ENCODE data around the gene LTO1.
"Not testable (repeated sequence)": the region's sequence is repeated elsewhere in the genome, so short reads cannot be mapped to it uniquely, and the experiment has no call there.

Gene LTO1

DNA sequence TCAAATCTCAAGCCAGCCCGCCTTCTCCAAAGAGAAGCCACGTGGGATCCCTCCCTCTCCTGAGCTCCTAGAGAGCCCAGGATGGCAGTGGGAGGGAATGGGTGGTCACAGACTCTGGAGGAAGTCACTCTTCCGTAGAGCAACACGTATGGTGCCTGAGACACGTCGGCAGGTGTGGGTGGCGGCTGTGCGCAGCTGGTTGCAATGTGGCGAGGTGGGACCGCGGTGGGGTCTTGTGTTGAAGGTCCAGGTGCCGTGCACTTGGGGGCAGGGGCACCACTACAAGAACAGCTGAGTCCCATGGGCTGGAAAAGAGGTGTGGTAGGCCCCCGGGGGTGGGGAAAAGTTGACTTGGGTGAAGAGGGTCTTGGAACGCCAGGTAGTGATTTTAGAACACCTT lies 47.6 kb downstream of the LTO1 start:
- Histone ChIP-seq H4K91ac (ENCODE audit: low read depth, low read length) (no peak overlapping the region), H2AFZ (ENCODE audit: insufficient read depth, low read length, poor library complexity) (no peak overlapping the region), H3K14ac (ENCODE audit: low read length) (no peak overlapping the region), H3K18ac (ENCODE audit: low read length) (no peak overlapping the region), H3K4me2 (ENCODE audit: low read length) (no peak overlapping the region), H3K4ac (ENCODE audit: low read depth, low read length) (no peak overlapping the region), H2BK5ac (ENCODE audit: low read depth, low read length, poor library complexity) (no peak overlapping the region), H3K27me3 (ENCODE audit: insufficient read depth, low read length) (no peaks in the 10 kb centered on the region), H3K4me3 (ENCODE audit: low read depth, low read length) (no peak overlapping the region), H3K4me1 (ENCODE audit: control insufficient read depth in 1 of 2, insufficient read depth in 2 of 2, low read length in 2 of 2) (no peaks in the 10 kb centered on the region), H3K23ac (ENCODE audit: low read length) (no peak overlapping the region), H2BK120ac (ENCODE audit: insufficient read depth, low read length, poor library complexity) (no peak overlapping the region), H3K36me3 (ENCODE audit: control insufficient read depth in 1 of 2, insufficient read depth in 2 of 2, low read length in 2 of 2) (no peaks in the 10 kb centered on the region), H3K79me1 (ENCODE audit: low read length) (no peaks in the 10 kb centered on the region), H2BK12ac (ENCODE audit: low read length) (no peak overlapping the region), H3K27ac (ENCODE audit: low read depth, low read length) (no peak overlapping the region), H3K9me3 (ENCODE audit: insufficient read depth, low read depth, low read length) (peaks cover 7% of the 10 kb centered on the region), H3K79me2 (ENCODE audit: control insufficient read depth, insufficient read depth, low read length, poor library complexity) (no peaks in the 10 kb centered on the region), H4K8ac (ENCODE audit: low read depth, low read length) (no peak overlapping the region), H2AK5ac (ENCODE audit: low read length) (no peak overlapping the region), H3K9ac (ENCODE audit: low read length) (no peak overlapping the region), H4K12ac (ENCODE audit: low read depth, low read length) (no peak overlapping the region)
- no CpG with 5 or more reads among the region's 14 CpGs for WGBS (ENCODE audit: extremely low coverage, insufficient coverage, insufficient read length)
- no peak for DNase-seq

DNA sequence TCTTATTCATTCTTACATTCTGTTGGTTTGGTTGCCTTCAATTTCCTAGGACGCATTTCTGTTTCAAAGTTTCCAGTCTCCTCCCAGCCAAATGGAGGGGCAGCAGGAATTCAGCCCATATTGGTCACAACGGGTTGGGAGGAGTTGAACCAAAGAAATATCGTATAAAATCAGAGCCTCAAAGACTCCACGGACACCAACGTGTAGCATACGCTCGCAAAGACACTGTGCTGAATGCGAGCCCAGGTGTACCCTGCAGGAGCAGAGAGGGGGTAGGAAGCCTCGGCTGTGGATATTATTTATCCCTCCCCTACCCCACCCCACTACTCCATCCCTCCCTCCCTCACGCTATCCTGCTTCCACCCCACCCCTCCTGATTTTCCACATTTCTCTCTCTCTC lies 49.7 kb downstream of the LTO1 start:
- no peaks in the 10 kb centered on the region for H3K4me1 ChIP-seq (ENCODE audit: control insufficient read depth in 1 of 2, insufficient read depth in 2 of 2, low read length in 2 of 2)
- no peak overlapping the region for H3K4me3 ChIP-seq (ENCODE audit: low read depth, low read length)
- no peak overlapping the region for H4K12ac ChIP-seq (ENCODE audit: low read depth, low read length)
- no peaks in the 10 kb centered on the region for H3K27me3 ChIP-seq (ENCODE audit: insufficient read depth, low read length)
- no peak overlapping the region for H2AK5ac ChIP-seq (ENCODE audit: low read length)
- H3K79me1 ChIP-seq (ENCODE audit: low read length) = no peaks in the 10 kb centered on the region
- H4K91ac ChIP-seq (ENCODE audit: low read depth, low read length) = no peak overlapping the region
- H3K18ac ChIP-seq (ENCODE audit: low read length) = no peak overlapping the region
- H2AFZ ChIP-seq (ENCODE audit: insufficient read depth, low read length, poor library complexity) = no peak overlapping the region
- H3K4me2 ChIP-seq (ENCODE audit: low read length) = no peak overlapping the region
- H3K9ac ChIP-seq (ENCODE audit: low read length) = no peak overlapping the region
- H3K36me3 ChIP-seq (ENCODE audit: control insufficient read depth in 1 of 2, insufficient read depth in 2 of 2, low read length in 2 of 2) = no peaks in the 10 kb centered on the region
- H3K9me3 ChIP-seq (ENCODE audit: insufficient read depth, low read depth, low read length) = peaks cover 7% of the 10 kb centered on the region
- no peak overlapping the region for H3K23ac ChIP-seq (ENCODE audit: low read length)
- no peak overlapping the region for H3K14ac ChIP-seq (ENCODE audit: low read length)
- H3K27ac ChIP-seq (ENCODE audit: low read depth, low read length) = no peak overlapping the region
- H2BK5ac ChIP-seq (ENCODE audit: low read depth, low read length, poor library complexity) = no peak overlapping the region
- H4K8ac ChIP-seq (ENCODE audit: low read depth, low read length) = no peak overlapping the region
- no peak overlapping the region for H2BK120ac ChIP-seq (ENCODE audit: insufficient read depth, low read length, poor library complexity)
- no peak for DNase-seq
- no peak overlapping the region for H2BK12ac ChIP-seq (ENCODE audit: low read length)
- H3K4ac ChIP-seq (ENCODE audit: low read depth, low read length) = no peak overlapping the region
- no peaks in the 10 kb centered on the region for H3K79me2 ChIP-seq (ENCODE audit: control insufficient read depth, insufficient read depth, low read length, poor library complexity)
- 100% methylated on average over 1 of the region's 10 CpGs for WGBS (ENCODE audit: extremely low coverage, insufficient coverage, insufficient read length)

DNA sequence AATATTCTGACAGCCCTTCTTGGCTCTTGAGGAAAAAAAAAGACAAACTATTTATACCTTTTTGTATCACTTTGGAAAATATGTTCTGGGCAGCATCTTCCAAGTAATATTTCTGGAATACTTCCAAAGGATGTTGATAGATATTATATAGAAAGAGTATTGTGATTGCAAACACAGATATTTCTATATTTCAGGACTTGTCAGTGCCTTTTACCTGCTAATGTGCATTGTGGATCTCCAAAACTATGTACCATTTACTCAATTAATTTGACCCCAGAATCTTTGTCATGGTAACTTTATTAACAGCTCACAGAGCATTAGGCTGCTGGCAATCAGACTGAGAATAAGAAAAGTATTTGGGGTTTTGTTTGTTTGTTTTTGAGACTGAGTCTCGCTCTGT lies 50.9 kb downstream of the LTO1 start:
- H2BK120ac ChIP-seq (ENCODE audit: insufficient read depth, low read length, poor library complexity) = no peak overlapping the region
- no peak for DNase-seq
- H4K8ac ChIP-seq (ENCODE audit: low read depth, low read length) = no peak overlapping the region
- H2BK5ac ChIP-seq (ENCODE audit: low read depth, low read length, poor library complexity) = no peak overlapping the region
- H3K14ac ChIP-seq (ENCODE audit: low read length) = no peak overlapping the region
- no peak overlapping the region for H2BK12ac ChIP-seq (ENCODE audit: low read length)
- no peaks in the 10 kb centered on the region for H3K4me1 ChIP-seq (ENCODE audit: control insufficient read depth in 1 of 2, insufficient read depth in 2 of 2, low read length in 2 of 2)
- no peak overlapping the region for H3K9ac ChIP-seq (ENCODE audit: low read length)
- no peak overlapping the region for H2AK5ac ChIP-seq (ENCODE audit: low read length)
- H3K79me1 ChIP-seq (ENCODE audit: low read length) = no peaks in the 10 kb centered on the region
- no peak overlapping the region for H2AFZ ChIP-seq (ENCODE audit: insufficient read depth, low read length, poor library complexity)
- no peak overlapping the region for H4K91ac ChIP-seq (ENCODE audit: low read depth, low read length)
- peaks cover 7% of the 10 kb centered on the region for H3K9me3 ChIP-seq (ENCODE audit: insufficient read depth, low read depth, low read length)
- H3K79me2 ChIP-seq (ENCODE audit: control insufficient read depth, insufficient read depth, low read length, poor library complexity) = no peaks in the 10 kb centered on the region
- no peaks in the 10 kb centered on the region for H3K27me3 ChIP-seq (ENCODE audit: insufficient read depth, low read length)
- H3K4me3 ChIP-seq (ENCODE audit: low read depth, low read length) = no peak overlapping the region
- no peak overlapping the region for H3K18ac ChIP-seq (ENCODE audit: low read length)
- H3K4ac ChIP-seq (ENCODE audit: low read depth, low read length) = no peak overlapping the region
- no peak overlapping the region for H4K12ac ChIP-seq (ENCODE audit: low read depth, low read length)
- H3K23ac ChIP-seq (ENCODE audit: low read length) = no peak overlapping the region
- H3K36me3 ChIP-seq (ENCODE audit: control insufficient read depth in 1 of 2, insufficient read depth in 2 of 2, low read length in 2 of 2) = no peaks in the 10 kb centered on the region
- H3K27ac ChIP-seq (ENCODE audit: low read depth, low read length) = no peak overlapping the region
- no peak overlapping the region for H3K4me2 ChIP-seq (ENCODE audit: low read length)
- no CpG with 5 or more reads among the region's 1 CpG for WGBS (ENCODE audit: extremely low coverage, insufficient coverage, insufficient read length)

DNA sequence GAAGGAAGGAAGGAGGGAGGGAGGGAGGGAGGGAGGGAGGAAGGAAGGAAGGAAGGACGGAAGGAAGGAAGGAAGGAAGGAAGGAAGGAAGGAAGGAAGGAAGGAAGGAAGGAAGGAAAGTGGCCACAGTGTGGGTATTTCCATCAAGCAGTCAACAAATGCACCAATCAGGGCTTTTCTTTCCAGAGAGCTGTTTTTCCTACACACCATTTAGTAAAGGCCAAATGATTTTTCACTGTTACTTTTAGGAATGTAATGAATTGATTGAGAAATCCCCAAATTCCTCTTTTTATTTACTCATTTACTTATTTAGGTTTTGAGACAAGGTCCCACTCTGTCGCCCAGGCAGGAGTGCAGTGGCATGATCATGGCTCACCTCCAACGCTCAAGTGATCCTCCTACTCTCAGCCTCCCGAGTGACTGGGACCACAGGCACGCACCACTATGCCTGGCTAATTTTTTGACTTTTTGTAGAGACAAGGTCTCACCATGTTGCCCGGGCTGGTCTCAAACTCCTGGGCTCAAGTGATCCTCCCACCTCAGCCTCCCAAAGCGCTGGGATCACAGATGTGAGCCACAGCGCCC lies 53.0 kb downstream of the LTO1 start:
- not testable (repeated sequence) for H3K18ac ChIP-seq (ENCODE audit: low read length); H4K91ac ChIP-seq (ENCODE audit: low read depth, low read length); H3K4ac ChIP-seq (ENCODE audit: low read depth, low read length); H3K79me1 ChIP-seq (ENCODE audit: low read length); H2BK5ac ChIP-seq (ENCODE audit: low read depth, low read length, poor library complexity); H3K9me3 ChIP-seq (ENCODE audit: insufficient read depth, low read depth, low read length); H3K36me3 ChIP-seq (ENCODE audit: control insufficient read depth in 1 of 2, insufficient read depth in 2 of 2, low read length in 2 of 2); H2BK12ac ChIP-seq (ENCODE audit: low read length); H2AK5ac ChIP-seq (ENCODE audit: low read length); H3K79me2 ChIP-seq (ENCODE audit: control insufficient read depth, insufficient read depth, low read length, poor library complexity); H3K4me2 ChIP-seq (ENCODE audit: low read length); H3K14ac ChIP-seq (ENCODE audit: low read length); H2AFZ ChIP-seq (ENCODE audit: insufficient read depth, low read length, poor library complexity); H2BK120ac ChIP-seq (ENCODE audit: insufficient read depth, low read length, poor library complexity); H4K8ac ChIP-seq (ENCODE audit: low read depth, low read length); H3K27ac ChIP-seq (ENCODE audit: low read depth, low read length); H3K4me1 ChIP-seq (ENCODE audit: control insufficient read depth in 1 of 2, insufficient read depth in 2 of 2, low read length in 2 of 2); H3K9ac ChIP-seq (ENCODE audit: low read length); H3K27me3 ChIP-seq (ENCODE audit: insufficient read depth, low read length); H4K12ac ChIP-seq (ENCODE audit: low read depth, low read length); DNase-seq; H3K23ac ChIP-seq (ENCODE audit: low read length); H3K4me3 ChIP-seq (ENCODE audit: low read depth, low read length)
- no CpG with 5 or more reads among the region's 8 CpGs for WGBS (ENCODE audit: extremely low coverage, insufficient coverage, insufficient read length)

All from trophoblast cell (in vitro differentiated cells and primary cell).